ENCODE results near the gene OR12D3. TPM values are rescaled to one million over a fixed set of nuclear protein-coding genes. Genes with fewer than 3 reads are reported as not detected.

Gene OR12D3
- total RNA-seq, 1 experiment from 2014 or later, result not detected

- Histone ChIP-seq H2AFZ (ENCODE audit: low read length) (no peak overlapping the region), H4K91ac (ENCODE audit: insufficient read length, low read depth, low read length) (no peak overlapping the region), H2BK12ac (ENCODE audit: insufficient read length, low read depth, low read length) (no peak overlapping the region), H3T11ph (ENCODE audit: low read length) (no peak overlapping the region), H3K4me2 (ENCODE audit: insufficient read depth, insufficient read length, low read length) (no peak overlapping the region), H3K14ac (ENCODE audit: insufficient read depth, low read length) (no peak overlapping the region), H3K56ac (ENCODE audit: insufficient read length, low read depth, low read length) (no peak overlapping the region), H3K27me3 (ENCODE audit: insufficient read depth, low read length) (no peaks in the 10 kb centered on the region), H3K9ac (ENCODE audit: extremely low read depth, insufficient read length, low read length) (no peak overlapping the region), H2BK15ac (ENCODE audit: low read depth, low read length) (no peak overlapping the region), H3K4me1 (ENCODE audit: insufficient read depth, low read length) (no peaks in the 10 kb centered on the region), H3K18ac (ENCODE audit: insufficient read length, low read depth, low read length) (no peak overlapping the region), H3K4ac (ENCODE audit: low read depth, low read length) (no peak overlapping the region), H3K79me1 (ENCODE audit: insufficient read depth, low read depth, low read length, poor library complexity, severe bottlenecking) (no peaks in the 10 kb centered on the region), H3K23me2 (ENCODE audit: insufficient read length, low read depth, low read length, poor library complexity, severe bottlenecking) (no peaks in the 10 kb centered on the region), H2AK5ac (ENCODE audit: insufficient read length, low read length) (no peak overlapping the region), H2BK20ac (ENCODE audit: low read depth, low read length, poor library complexity, severe bottlenecking) (no peak overlapping the region), H3K9me3 (ENCODE audit: control insufficient read depth, low read depth, low read length) (no peaks in the 10 kb centered on the region), H3K79me2 (ENCODE audit: insufficient read depth, low read length) (no peaks in the 10 kb centered on the region), H4K5ac (ENCODE audit: insufficient read length, low read depth, low read length) (no peak overlapping the region), H4K8ac (replicated peaks; ENCODE audit: insufficient read length, low read depth, low read length) (no peak overlapping the region), H2BK120ac (ENCODE audit: low read depth, low read length, poor library complexity, severe bottlenecking) (no peak overlapping the region), H3K23ac (ENCODE audit: insufficient read length, low read depth, low read length) (no peak overlapping the region), H4K20me1 (ENCODE audit: control insufficient read depth, insufficient read depth, insufficient read length) (no peaks in the 10 kb centered on the region), H2BK5ac (ENCODE audit: insufficient read length, low read length) (no peak overlapping the region), H3K27ac (ENCODE audit: insufficient read length, low read depth, low read length) (no peak overlapping the region)
- no peak for DNase-seq
- Mint-ChIP-seq H3K36me3 (ENCODE audit: insufficient read depth in 1 of 3, low read depth in 3 of 3) (no peaks in the 10 kb centered on the region; a peak in 1 of 7 replicates), H3K27ac (no peak overlapping the region), H3K27me3 (ENCODE audit: low read depth) (peaks cover 3% of the 10 kb centered on the region; the same call in 1 of the 2 replicates), H3K4me3 (no peak overlapping the region), H3K4me1 (peaks cover 7% of the 10 kb centered on the region in 2 experiments), H3K9me3 (no peaks in the 10 kb centered on the region)
- WGBS (ENCODE audit: extremely low coverage, insufficient read length, low lambda C conversion rate), result no CpG with 5 or more reads among the region's 2 CpGs
- no peak for TF ChIP-seq CTCF (conservative IDR thresholded peaks at IDR 0.05)
Measured at GRCh38 chr6:29399525-29399924, 24.4 kb upstream of the OR12D3 start.

Measured in H9 (cell line).